Measurements from ENCODE around the gene CTBP2. TPM values are rescaled to one million over a fixed set of nuclear protein-coding genes. Genes with fewer than 3 reads are reported as not detected.

The CTBP2 gene
- total RNA-seq, 2 donors from 2014 or later, result 32.0 to 49.0 TPM

GRCh38 chr10:125034675-125035074 is 125.7 kb downstream of the CTBP2 start:
- peak overlapping the region in 1 of 4 donors; percentile 29 for H3K27ac ChIP-seq
- intact Hi-C loops (cut with DNase I), result no loop called here
- H3K4me1 ChIP-seq, result peaks cover 64% of the 10 kb centered on the region
- H3K27me3 ChIP-seq, result no peaks in the 10 kb centered on the region
- H3K4me3 ChIP-seq, result no peak overlapping the region
- TF ChIP-seq POLR2A (IDR thresholded peaks at IDR 0.05), result no peak
- no peak for TF ChIP-seq CTCF (IDR thresholded peaks at IDR 0.05)
- 68 to 69% methylated on average over 3 of the region's 3 CpGs for WGBS, 2 donors
- no peaks in the 10 kb centered on the region for H3K9me3 ChIP-seq
- DNase-seq, result no peak
- H3K36me3 ChIP-seq (replicated peaks in 1 of 2; ENCODE audit: insufficient read depth in 1 of 2, low read depth in 2 of 2), result no peaks in the 10 kb centered on the region
- no peak for ATAC-seq

- intact Hi-C loops (cut with DNase I), result no loop called here
- no peak for TF ChIP-seq POLR2A (IDR thresholded peaks at IDR 0.05)
- TF ChIP-seq CTCF (IDR thresholded peaks at IDR 0.05), result no peak
- WGBS, 2 donors, result 89% methylated on average over 26 to 27 of the region's 27 CpGs
- no peaks in the 10 kb centered on the region for H3K27me3 ChIP-seq
- DNase-seq (no peak), ATAC-seq (no peak)
- no peaks in the 10 kb centered on the region for H3K9me3 ChIP-seq
- H3K36me3 ChIP-seq (replicated peaks in 1 of 2; ENCODE audit: insufficient read depth in 1 of 2, low read depth in 2 of 2), result no peaks in the 10 kb centered on the region
- H3K4me3 ChIP-seq, result no peak overlapping the region
- peaks cover 63% of the 10 kb centered on the region for H3K4me1 ChIP-seq
- H3K27ac ChIP-seq, result no peak overlapping the region
Measured at GRCh38 chr10:125033146-125033924, 127.0 kb downstream of the CTBP2 start.

GRCh38 chr10:125032474-125033020 is 127.8 kb downstream of the CTBP2 start:
- DNase-seq (no peak), ATAC-seq (no peak)
- TF ChIP-seq CTCF (IDR thresholded peaks at IDR 0.05) (no peak), POLR2A (IDR thresholded peaks at IDR 0.05) (no peak)
- Histone ChIP-seq H3K4me3 (no peak overlapping the region), H3K4me1 (peaks cover 55% of the 10 kb centered on the region), H3K9me3 (no peaks in the 10 kb centered on the region), H3K27ac (no peak overlapping the region), H3K27me3 (no peaks in the 10 kb centered on the region), H3K36me3 (replicated peaks in 1 of 2; ENCODE audit: insufficient read depth in 1 of 2, low read depth in 2 of 2) (no peaks in the 10 kb centered on the region)
- intact Hi-C loops (cut with DNase I), result no loop called here
- 83 to 89% methylated on average over 14 to 15 of the region's 15 CpGs for WGBS, 2 donors

- peaks cover 0 to 2% of the 10 kb centered on the region in 2 donors for H3K36me3 ChIP-seq (replicated peaks in 1 of 2; ENCODE audit: insufficient read depth in 1 of 2, low read depth in 2 of 2)
- H3K4me1 ChIP-seq, result peaks cover 36% of the 10 kb centered on the region
- intact Hi-C loops (cut with DNase I), result no loop called here
- peak; percentile 25 for ATAC-seq
- DNase-seq, result peak; percentile 57 to 94 (median 84)
- H3K4me3 ChIP-seq, result no peak overlapping the region
- H3K27me3 ChIP-seq, result no peaks in the 10 kb centered on the region
- no peaks in the 10 kb centered on the region for H3K9me3 ChIP-seq
- TF ChIP-seq POLR2A (IDR thresholded peaks at IDR 0.05) (no peak), CTCF (IDR thresholded peaks at IDR 0.05) (no peak)
- H3K27ac ChIP-seq, result peak overlapping the region; percentile 46 to 67 (median 57)
- 71% methylated on average over 8 to 9 of the region's 10 CpGs for WGBS, 2 donors
Measured at GRCh38 chr10:125030567-125031197, 129.7 kb downstream of the CTBP2 start.
